ENCODE results near the gene EDEM2. TPM values are rescaled to one million over a fixed set of nuclear protein-coding genes. Genes with fewer than 3 reads are reported as not detected.

Gene EDEM2
- total and polyA plus RNA-seq, 2 of the 13 experiments (the other 11 are each of a cell fraction or from before 2014, with no cell fraction given): 33.1 to 46.9 TPM

GRCh38 chr20:35117196-35117595 lies 29.9 kb downstream of the EDEM2 start (continued):
- no peak for TF ChIP-seq E2F5 (CRISPR knock-in tag; conservative IDR thresholded peaks at IDR 0.05)

DNA sequence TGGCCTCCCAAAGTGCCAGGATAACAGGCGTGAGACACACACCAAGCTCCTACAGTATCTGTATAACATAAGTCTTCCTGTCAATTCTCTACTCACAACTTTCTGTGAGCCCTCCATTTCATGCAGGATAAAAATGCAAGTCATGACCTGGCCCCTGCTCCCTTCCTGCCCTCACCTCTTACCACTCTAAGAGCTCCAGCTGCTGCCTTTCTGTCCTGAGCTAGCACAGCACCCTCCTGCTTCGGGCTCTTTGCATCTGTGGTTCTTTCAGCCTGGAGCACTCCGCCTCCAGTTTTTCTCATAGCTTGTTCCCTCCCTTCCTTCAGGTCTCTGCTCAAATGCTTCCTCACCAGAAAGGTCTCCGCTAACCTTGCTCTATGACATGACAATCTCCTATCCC lies 30.9 kb downstream of the EDEM2 start:
- Histone ChIP-seq H3K4me3 (replicated peaks in 1 of 3; ENCODE audit: insufficient read depth in 1 of 3, low read depth in 2 of 3, low read length in 3 of 3) (no peak overlapping the region), H3K9me3 (ENCODE audit: low read length) (no peaks in the 10 kb centered on the region), H3K9ac (ENCODE audit: insufficient read depth, low read depth, low read length) (no peak overlapping the region), H2AFZ (ENCODE audit: low read length) (no peak overlapping the region), H4K20me1 (ENCODE audit: insufficient read depth, low read length) (no peaks in the 10 kb centered on the region), H3K27ac (ENCODE audit: extremely low read length, insufficient read depth, low read length) (no peak overlapping the region), H3K36me3 (replicated peaks in 1 of 2; ENCODE audit: control insufficient read depth in 1 of 2, insufficient read depth in 2 of 2, low read length in 2 of 2) (peaks cover 9 to 20% of the 10 kb centered on the region in 2 experiments; a peak in 4 of 5 replicates), H3K4me1 (ENCODE audit: insufficient read depth, low read length) (no peaks in the 10 kb centered on the region), H3K4me2 (ENCODE audit: low read depth, low read length) (no peak overlapping the region), H3K79me2 (ENCODE audit: insufficient read depth, low read length) (no peaks in the 10 kb centered on the region), H3K27me3 (ENCODE audit: control insufficient read depth in 1 of 2, insufficient read depth in 2 of 2, low read length in 2 of 2) (no peaks in the 10 kb centered on the region)
- ChIA-PET CTCF (ENCODE audit: low intra/inter-chr PET ratio, low total read pairs) (no interaction called here), POLR2A (no interaction called here)
- BruUV-seq (replicated peaks): no TSS peak
- no peak for FAIRE-seq
- DNase-seq (ENCODE audit: low spot score): no peak
- TF ChIP-seq ZNF652 (CRISPR knock-in tag; IDR thresholded peaks at IDR 0.05; ENCODE audit: borderline replicate concordance, low read depth) (no peak), NFE2L2 (IDR thresholded peaks at IDR 0.05; ENCODE audit: low read length) (peak; percentile 82), NCOA1 (CRISPR knock-in tag; IDR thresholded peaks at IDR 0.05) (no peak)
- 94% methylated on average over 4 of the region's 4 CpGs for WGBS (ENCODE audit: low lambda C conversion rate)
- ATAC-seq: no peak
- intact Hi-C loops (cut with micrococcal nuclease; ENCODE audit: unreplicated experiment): no loop called here
- in situ Hi-C loops (cut with HindIII; ENCODE audit: extremely low pct_ligation_motif_present, low pct_unique_long_range_greater_than_20kb): no loop called here

DNA sequence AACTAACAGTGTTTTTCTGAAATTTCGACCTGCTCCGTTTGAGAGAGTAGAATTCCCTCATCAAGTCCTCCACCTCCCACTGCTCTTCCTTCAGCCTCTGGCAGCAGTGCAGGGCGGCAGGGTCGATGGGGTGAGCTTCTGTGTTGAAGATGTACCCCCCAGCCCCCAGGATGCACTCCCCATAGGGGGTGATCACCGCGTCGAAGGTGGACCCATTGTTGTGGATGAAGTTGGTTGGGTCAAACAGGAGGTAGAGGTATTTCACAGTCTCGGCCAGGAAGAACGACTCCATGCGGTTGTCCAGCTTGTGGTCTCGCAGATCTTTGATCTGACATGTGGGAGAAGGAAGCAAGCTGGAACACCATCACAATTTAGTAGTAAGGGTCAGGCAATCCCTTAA lies 31.5 kb downstream of the EDEM2 start:
- no peaks in the 10 kb centered on the region for H3K4me1 ChIP-seq (ENCODE audit: insufficient read depth, low read length)
- POLR2A ChIA-PET: interaction anchor here (0.6 kb wide), 1 partner anchor 24 kb away, joined by 4 read pairs; no protein-coding TSS in a partner anchor
- BruUV-seq (replicated peaks): no TSS peak
- DNase-seq (ENCODE audit: low spot score) (no peak), ATAC-seq (no peak), FAIRE-seq (no peak)
- no peak overlapping the region for H3K4me3 ChIP-seq (replicated peaks in 1 of 3; ENCODE audit: insufficient read depth in 1 of 3, low read depth in 2 of 3, low read length in 3 of 3)
- in situ Hi-C loops (cut with HindIII; ENCODE audit: extremely low pct_ligation_motif_present, low pct_unique_long_range_greater_than_20kb): no loop called here
- no peaks in the 10 kb centered on the region for H4K20me1 ChIP-seq (ENCODE audit: insufficient read depth, low read length)
- H3K27ac ChIP-seq (ENCODE audit: extremely low read length, insufficient read depth, low read length): no peak overlapping the region
- H3K9me3 ChIP-seq (ENCODE audit: low read length): no peaks in the 10 kb centered on the region
- peaks cover 8 to 17% of the 10 kb centered on the region in 2 experiments; a peak in 4 of 5 replicates for H3K36me3 ChIP-seq (replicated peaks in 1 of 2; ENCODE audit: control insufficient read depth in 1 of 2, insufficient read depth in 2 of 2, low read length in 2 of 2)
- H2AFZ ChIP-seq (ENCODE audit: low read length): no peak overlapping the region
- CTCF ChIA-PET (ENCODE audit: low intra/inter-chr PET ratio, low total read pairs): no interaction called here
- H3K79me2 ChIP-seq (ENCODE audit: insufficient read depth, low read length): no peaks in the 10 kb centered on the region
- intact Hi-C loops (cut with micrococcal nuclease; ENCODE audit: unreplicated experiment): no loop called here
- no peak overlapping the region for H3K9ac ChIP-seq (ENCODE audit: insufficient read depth, low read depth, low read length)
- no peaks in the 10 kb centered on the region for H3K27me3 ChIP-seq (ENCODE audit: control insufficient read depth in 1 of 2, insufficient read depth in 2 of 2, low read length in 2 of 2)
- 88% methylated on average over 11 of the region's 11 CpGs for WGBS (ENCODE audit: low lambda C conversion rate)
- H3K4me2 ChIP-seq (ENCODE audit: low read depth, low read length): no peak overlapping the region
- no peak for TF ChIP-seq KAT2B (IDR thresholded peaks at IDR 0.05; ENCODE audit: borderline replicate concordance, low read depth, low read length)
- TF ChIP-seq ZNF589 (CRISPR knock-in tag; conservative IDR thresholded peaks at IDR 0.05): no peak
- TF ChIP-seq NFKB2 (CRISPR knock-in tag; IDR thresholded peaks at IDR 0.05; ENCODE audit: borderline replicate concordance): no peak
- no peak for TF ChIP-seq ZBTB21 (CRISPR knock-in tag; IDR thresholded peaks at IDR 0.05)
- no peak for TF ChIP-seq KLF15 (CRISPR knock-in tag; IDR thresholded peaks at IDR 0.05; ENCODE audit: borderline replicate concordance)
- no peak for TF ChIP-seq RELA (CRISPR knock-in tag; IDR thresholded peaks at IDR 0.05)
- no peak for TF ChIP-seq ZZZ3 (CRISPR knock-in tag; IDR thresholded peaks at IDR 0.05; ENCODE audit: borderline replicate concordance)
- TF ChIP-seq ELF4 (CRISPR knock-in tag; IDR thresholded peaks at IDR 0.05; ENCODE audit: borderline replicate concordance): no peak
- TF ChIP-seq FOXM1 (CRISPR knock-in tag; IDR thresholded peaks at IDR 0.05): no peak
- TF ChIP-seq ZNF256 (CRISPR knock-in tag; conservative IDR thresholded peaks at IDR 0.05): no peak
- TF ChIP-seq, protein P1, sequence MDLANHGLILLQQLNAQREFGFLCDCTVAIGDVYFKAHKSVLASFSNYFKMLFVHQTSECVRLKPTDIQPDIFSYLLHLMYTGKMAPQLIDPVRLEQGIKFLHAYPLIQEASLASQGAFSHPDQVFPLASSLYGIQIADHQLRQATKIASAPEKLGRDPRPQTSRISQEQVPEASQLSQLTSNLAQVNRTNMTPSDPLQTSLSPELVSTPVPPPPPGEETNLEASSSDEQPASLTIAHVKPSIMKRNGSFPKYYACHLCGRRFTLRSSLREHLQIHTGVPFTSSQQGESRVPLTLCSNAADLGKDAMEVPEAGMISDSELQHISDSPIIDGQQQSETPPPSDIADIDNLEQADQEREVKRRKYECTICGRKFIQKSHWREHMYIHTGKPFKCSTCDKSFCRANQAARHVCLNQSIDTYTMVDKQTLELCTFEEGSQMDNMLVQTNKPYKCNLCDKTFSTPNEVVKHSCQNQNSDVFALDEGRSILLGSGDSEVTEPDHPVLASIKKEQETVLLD (CRISPR knock-in tag; IDR thresholded peaks at IDR 0.05; ENCODE audit: low read depth): no peak
- no peak for TF ChIP-seq ZNF10 (CRISPR knock-in tag; IDR thresholded peaks at IDR 0.05; ENCODE audit: borderline replicate concordance, low read depth)

Data from HepG2 (cell line).